HG03442 (cell line): Measurements from ENCODE around the gene IL1RAPL1.

Experiments
- ATAC-seq: cut with Tn5 transposase; IDR thresholded peaks from one replicate; pipeline ENCODE4 v1.9.1; 2021; ENCODE audit warnings: mild to moderate bottlenecking, moderate library complexity; ENCODE audit not compliant: unreplicated experiment

Gene IL1RAPL1

DNA sequence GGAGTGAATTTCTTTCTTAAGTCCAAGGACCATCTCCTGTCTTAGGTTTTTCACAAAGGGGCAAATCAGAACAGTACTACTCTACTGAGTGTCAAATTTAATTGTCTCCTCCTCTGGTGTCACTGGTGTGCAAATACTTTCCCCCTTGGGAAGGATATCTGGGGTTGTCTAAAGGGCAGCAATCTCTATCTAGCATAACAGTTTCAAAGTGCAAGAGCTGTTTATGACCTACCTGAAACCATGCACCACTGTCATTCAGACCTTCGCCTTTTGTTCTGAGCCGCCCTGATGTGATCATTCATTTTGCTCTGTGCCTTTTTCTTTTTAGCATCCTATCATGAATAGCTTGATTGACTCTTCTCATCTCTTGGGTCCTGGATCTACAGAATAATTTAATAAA is 39.3 kb downstream of the IL1RAPL1 start:
- no peak for ATAC-seq

DNA sequence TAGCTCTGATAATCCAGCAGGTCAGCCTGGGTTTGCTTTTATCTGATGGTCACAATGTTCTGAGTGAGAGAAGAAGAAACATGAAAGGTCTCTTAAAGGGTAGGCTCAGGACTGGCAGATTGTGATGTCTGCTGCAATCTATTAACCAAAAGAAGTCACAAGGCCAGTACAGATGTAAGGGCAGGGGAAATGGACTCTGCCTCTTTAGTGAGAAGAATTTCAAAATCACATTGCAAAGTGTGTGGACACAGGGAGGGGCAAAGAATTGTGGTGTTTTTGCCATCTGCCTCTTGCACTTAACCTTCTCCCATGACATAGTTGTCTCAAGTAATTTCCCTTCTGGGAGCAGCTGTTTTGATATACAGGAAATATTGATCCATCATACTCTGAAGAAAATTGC is 40.9 kb downstream of the IL1RAPL1 start:
- ATAC-seq = no peak

DNA sequence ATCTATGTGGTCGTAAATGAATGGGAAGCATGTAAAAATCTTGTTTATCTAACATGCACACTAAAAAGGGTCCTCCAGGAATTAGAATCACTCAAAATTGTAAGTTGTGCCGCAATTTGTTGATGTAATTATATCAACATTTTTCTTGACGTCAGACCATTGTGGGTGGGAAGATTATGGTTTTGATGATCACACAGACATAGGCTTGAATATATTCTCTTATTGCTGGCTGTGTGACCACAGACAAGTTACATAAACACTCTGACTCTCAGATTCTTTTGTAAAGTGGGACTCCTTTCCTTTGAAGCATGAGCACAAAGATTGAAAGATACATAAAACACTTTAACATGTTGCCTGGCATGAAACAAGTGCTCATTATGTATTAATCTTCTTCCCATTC is 51.5 kb downstream of the IL1RAPL1 start:
- no peak for ATAC-seq

DNA sequence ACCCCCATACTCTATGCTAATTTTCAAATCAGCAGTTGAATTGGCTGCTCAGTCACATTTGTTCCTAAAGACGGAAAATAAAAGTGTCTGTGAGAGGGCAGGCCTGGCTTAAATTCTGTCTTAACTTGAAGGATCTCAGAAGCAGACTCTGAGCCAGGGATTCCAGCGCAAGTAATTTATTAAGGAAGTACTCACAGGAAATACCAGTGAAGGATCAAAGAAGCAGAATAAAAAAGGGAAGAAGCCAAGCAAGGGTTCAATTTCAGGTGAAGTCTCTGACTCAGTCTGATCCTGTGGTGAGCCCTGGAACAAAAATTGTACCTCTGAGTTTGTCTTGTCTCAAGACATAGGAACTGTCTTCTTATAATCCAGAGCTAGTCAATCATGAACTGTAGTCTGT is 52.2 kb downstream of the IL1RAPL1 start:
- no peak for ATAC-seq

DNA sequence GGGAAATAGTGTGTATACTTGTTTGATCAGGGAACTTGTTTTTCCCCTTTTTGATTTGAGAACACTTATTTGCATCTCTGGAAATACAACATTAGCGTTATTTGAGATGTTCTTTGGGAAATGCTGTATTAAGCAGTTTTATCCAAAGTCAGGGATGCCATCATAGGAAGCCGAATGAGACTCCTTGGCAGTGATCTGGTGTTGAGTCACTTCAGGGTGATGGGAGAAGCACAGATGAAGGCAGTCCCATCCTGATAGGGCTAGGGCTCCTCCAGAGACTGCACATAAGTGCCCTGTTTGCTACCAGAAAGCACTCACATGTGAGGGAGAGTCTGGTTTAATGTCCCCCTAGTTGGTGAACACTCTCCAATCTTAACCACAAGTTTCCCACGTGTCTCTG is 62.3 kb downstream of the IL1RAPL1 start:
- no peak for ATAC-seq

DNA sequence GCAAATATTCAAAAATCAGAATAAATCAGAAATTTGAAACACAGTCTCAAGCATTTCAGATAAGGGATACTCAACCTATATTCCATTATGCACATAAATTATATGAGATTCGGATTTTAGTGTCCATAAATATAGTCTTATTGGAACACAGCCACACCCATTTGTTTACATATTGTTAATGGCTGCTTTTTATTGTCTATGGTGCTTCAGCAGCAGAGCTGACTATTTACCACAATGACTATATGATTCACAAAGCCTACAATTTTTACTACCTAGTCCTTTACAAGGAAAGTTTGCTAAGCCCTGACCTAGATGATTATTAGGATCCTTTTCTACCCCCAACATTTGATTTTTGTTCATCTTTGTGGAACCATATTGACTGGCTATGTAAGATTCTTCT is 63.9 kb downstream of the IL1RAPL1 start:
- ATAC-seq = no peak

DNA sequence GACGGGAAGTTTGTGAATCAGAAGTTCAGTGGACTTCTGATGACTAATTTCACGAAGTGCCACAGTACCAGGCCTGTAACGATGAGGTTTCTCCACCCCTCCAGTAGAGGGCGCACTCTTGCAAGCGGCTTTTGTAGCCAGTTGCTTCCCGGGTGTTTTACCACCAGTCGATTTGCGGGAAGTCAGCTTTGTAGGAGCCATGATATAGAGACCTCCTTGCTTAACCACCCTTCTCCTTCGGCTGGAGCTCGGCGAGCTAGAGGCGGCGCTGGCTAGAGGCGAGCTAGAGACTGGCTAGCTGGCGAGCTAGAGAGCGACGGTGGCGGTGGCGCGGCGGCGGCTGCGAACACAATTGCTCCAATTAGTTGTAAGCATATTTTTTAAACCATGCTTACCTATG is 72.0 kb downstream of the IL1RAPL1 start:
- ATAC-seq = no peak

DNA sequence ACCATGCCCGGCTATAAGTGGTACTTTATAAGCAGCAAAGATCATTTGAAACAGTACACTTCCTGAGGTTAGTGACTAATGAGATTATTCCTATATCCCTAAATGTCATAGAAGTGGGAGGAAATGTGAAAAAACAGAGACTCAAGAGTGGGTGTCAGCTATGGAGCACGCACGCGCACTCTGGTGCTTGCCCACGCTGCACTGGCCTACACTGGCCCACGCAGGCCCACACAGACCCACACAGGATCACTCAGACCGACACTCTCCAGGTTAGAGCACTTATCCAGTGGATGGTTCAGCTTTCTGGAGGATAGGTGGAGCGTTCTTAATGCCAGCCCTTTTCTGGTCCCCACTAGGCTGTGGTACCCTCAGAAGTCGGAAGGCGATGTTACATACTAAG is 78.5 kb downstream of the IL1RAPL1 start:
- no peak for ATAC-seq

DNA sequence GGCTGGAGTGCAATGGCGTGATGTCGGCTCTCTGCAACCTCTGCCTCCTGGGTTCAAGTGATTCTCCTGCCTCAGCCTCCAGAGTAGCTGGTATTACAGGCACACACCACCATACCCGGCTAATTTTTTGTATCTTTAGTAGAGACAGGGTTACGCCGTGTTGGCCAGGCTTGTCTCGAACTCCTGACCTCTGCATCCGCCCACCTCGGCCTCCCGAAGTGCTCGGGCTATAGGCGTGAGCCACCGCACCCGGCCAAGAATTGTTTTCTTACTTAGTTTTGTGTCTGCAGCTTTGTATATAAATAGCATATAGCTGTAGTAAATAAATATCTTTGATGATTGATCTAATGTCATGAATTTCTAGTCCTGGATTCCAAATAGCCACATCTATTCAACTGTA is 81.1 kb downstream of the IL1RAPL1 start:
- ATAC-seq = no peak

DNA sequence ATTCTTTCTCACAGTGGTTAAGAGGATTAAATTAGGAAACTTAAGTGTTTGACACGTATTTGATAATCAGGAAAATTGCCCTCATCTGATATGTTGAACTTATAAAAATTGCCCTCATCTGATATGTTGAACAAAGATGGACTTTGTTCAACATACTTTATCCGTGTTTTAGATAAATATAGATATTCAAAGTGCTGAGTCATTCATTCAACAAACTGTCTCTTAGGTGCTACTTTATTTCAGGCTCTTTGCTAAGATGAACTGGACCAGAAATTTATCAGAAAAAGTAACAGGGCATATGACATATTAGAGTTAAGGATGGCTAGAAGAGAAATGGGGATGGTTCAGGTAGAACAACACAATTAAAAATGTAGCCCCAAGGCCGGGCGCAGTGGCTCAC is 81.7 kb downstream of the IL1RAPL1 start:
- no peak for ATAC-seq

DNA sequence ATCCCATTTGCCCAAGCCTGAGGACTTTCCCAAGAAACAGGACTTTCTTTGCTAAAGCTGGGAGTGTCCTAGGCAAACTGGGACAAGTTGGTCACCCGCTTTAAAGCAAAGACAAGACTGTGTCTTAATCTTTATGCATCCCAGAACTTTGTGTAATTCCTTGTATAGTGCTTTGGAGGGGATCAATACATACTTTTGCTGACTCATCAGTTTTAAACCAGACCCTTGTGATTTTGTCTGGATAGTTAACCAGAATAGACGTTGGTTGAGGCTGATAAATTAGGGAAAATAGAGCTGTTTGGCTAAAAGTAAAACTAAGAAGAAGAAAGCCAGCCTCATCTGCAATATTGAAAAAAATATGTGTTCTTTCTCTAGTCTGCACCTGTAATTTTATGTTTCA is 82.8 kb downstream of the IL1RAPL1 start:
- no peak for ATAC-seq

DNA sequence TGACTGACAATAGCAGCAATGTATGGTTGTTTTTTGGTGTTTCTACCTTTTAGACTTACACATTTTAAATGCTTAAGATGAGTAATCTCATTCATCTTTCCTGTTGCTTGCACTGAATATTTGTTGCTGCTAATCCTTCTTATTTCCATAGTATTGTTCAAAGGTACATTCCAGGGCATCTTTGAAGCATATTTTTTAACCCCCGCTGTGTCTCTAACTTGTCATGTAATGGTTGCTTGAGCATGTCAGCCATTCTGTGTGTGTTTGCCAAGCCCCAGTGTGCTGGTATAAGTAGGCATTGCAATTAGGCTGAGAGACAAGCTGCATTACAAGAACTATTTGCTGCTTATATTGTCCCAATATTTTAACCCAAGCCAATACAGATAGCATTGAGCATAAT is 87.9 kb downstream of the IL1RAPL1 start:
- no peak for ATAC-seq

DNA sequence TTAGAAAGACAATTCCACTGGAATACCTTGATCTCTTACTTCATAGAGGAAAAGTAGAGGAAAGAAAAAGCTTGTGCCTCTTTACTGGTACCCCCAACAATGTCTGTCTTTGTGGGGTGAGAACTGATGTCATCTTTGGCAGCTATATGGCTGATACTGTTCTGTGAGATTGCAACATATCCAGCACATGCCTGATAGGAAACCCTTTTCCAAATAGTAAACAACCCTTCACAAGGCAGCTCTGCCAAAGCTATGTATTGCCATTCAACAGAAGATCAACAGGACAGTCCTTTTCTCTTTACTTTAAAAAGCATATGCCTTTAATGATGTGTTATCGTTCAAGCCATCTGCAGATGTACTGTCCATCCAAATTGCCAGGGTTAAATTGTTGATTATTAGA is 105.9 kb downstream of the IL1RAPL1 start:
- no peak for ATAC-seq

DNA sequence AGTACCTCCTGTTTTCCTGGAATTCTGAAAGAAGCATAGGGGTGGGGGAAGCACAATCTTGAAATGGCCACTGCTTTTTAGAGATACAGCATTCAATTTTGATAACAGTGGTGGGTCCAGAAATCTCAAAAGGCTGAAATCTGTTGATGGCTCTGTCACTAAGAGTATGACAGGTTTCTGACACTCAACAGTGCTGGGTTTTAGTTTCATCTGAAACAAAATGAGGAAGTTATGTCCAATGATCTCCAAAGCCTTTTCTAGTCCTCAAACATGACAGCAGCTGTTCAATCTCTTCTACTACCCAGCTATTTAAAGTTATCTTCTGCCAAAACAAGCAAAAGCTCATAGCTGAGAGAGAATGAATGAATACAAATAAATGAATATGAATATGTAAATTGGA is 110.5 kb downstream of the IL1RAPL1 start:
- no peak for ATAC-seq

DNA sequence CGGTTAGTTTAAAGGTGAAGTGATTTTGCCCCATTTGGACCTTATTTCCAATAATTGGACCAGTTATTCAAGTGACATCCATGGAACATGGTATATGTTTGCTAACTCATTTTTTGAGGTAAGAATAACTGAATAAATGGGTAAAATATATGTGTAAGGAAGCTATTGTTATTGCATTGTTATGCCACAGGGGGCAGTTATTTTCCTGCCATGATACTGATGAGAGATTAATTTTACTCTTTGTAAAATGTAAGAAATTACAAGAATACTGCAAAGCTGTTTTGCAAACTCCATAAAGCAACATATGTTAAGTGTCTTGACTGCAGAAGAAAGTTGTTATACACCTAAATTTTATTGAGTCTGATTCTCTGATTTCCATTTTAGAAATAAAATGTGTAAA is 114.0 kb downstream of the IL1RAPL1 start:
- no peak for ATAC-seq

DNA sequence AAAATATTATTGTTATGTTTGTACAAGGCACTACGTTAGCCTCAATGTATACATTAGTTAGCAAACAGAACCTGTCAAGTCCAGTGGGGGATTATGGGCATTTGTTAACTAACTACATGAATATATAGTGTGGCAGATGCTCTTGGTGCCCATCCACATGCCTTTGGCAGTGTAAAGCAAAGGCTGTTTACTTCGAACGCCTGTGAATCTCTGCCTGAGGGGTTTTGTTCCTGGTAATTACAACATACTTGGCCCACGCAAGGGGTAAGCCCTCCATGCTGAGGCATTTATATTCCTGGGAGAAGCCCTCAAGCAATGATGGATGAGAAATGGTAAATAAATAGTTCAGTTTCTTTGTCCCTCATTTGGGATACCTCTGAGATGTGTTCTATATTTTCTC is 119.7 kb downstream of the IL1RAPL1 start:
- no peak for ATAC-seq

DNA sequence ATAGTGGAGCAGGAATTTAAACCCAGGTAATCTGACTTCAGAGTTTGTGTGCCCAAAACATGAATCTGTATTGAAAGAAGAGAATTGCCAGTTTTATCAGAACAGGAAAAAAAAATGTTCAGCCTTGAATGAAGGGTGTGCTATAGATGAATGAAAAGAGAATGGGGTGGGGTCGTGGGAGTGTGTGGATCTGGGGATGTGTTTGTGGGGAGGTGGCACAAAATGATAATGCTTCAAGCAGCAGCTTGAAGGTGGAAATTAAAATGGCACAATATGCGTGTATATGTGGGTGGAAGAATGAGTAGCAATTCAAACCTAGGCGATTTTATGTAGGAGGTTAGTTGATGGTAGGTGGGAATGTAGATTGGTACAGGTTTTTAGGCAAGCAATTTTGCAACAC is 122.2 kb downstream of the IL1RAPL1 start:
- no peak for ATAC-seq

DNA sequence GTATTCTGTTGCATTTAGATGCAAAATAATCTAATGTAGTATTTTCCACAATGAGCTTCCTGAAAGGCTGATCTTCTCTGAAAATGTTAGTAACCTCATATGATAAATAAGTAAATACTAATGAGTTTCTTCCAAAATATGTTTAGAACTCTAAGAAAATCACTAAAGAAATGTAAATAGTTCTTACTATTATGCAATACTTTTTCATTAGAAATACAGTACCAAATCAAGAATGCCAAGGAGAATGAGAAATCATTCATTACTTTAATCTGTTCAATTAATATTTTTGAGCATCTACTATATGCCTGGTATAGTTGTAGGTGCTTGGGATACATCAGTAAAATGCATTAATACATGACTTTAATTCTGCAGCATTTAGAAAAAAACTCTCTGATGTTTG is 130.6 kb downstream of the IL1RAPL1 start:
- ATAC-seq = no peak

DNA sequence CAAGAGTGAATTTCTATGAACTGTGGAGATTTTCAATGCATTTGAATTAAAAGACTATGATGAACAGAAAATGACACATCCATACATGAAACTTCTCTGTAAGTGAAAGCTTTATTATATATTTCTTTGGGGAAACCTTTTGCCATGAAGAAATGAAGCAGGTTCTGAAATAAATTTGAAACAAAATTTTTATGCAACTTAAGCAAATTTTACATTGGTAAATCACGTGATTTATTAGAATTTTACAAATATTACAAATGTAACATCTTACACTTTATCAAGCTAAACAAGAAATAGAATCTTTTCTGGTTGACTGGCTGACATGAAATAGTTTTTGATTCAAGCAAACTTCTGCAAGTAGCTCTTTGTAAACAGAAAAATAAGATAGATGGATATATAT is 131.2 kb downstream of the IL1RAPL1 start:
- no peak for ATAC-seq

DNA sequence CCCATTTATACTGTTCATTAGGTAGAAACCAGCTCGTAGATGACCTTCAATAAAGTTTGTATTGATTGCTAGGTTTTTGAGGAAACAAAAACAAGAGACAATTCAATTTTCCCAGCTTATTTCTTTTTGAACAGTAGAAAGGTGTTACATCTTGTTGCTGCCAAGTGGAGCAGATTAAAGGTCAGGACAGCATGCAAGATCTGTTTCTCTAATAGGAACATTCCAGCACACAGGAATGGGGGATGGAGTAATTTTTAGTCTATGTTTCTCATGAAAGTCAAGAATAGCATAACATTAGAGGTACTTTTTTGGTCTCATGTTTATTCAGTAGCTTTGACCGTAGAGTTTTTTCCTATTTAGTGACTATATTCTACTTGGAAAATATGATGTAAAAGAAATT is 132.4 kb downstream of the IL1RAPL1 start:
- ATAC-seq = no peak

DNA sequence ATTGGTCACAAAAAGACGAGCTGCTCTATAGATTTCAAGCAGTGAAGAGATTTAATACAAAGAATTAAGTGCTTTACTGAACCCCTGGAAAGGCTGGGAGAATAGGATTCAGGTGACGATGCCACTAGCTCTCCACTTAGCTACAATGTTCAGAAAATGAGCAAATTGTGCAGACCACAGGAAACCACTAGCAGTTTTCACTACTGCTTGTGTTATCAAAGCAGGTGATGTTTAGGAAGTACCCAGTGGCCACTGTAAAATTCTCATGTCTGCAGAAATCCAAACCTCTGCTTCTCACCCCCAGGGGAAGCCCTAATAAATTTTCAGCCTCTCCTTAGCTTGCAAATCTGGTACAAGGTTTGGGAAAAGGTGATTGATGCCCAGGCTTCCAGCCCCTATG is 165.1 kb downstream of the IL1RAPL1 start:
- ATAC-seq = no peak

DNA sequence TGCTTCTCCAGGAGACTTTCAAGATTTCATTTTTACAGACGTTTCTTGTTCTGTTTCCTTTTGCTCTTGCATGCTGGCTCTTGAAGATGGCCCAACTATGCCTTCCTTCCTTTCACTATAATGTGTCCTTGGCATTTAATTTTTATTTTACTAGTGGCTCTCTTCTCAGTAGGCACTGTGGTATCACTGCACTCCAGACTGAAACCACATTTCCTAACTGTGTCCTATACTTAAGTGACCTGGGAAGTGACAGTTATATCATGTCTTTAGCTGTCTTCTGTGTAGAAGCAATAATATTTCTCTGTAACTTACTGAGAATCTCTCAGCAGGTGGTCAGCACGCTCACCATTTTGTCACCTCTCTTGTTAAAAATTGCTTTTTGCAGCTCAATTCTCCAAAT is 168.9 kb downstream of the IL1RAPL1 start:
- ATAC-seq = no peak

DNA sequence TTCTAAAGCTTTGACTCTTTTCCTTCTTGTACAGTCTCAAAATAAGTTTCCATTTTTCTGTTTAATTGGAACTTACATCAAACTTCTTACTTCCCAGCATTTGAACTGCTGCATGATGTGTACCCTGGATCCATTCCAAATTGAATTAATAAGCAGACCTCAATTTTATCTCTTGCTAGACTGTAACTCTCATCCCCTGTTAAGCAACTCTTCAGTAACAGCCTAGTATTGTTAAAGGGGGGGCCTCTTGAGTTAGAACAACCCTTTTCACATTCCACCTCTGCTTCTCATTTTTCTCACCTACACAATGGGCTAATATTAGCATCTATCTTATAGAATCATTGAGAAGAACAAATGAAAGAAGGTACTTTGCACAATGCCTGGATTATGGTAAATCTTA is 169.4 kb downstream of the IL1RAPL1 start:
- no peak for ATAC-seq

DNA sequence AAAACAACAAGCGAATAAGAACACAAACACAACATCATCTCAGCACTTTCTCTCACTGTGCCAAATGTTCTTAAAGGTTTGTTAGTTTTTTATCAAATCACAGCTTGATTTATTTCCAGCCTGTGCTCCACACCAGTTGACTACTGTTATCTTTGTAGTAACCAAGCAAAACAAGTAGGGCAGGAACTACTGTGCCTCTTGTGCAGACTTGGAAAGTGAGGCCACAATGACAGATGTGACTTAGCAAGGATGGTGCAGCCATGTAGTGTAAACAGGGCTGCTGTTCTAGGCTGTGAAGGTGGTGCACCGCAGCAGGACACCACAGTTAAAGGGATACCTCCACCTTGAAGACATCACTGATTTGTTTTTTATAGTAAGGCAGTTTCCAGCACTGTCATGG is 170.0 kb downstream of the IL1RAPL1 start:
- no peak for ATAC-seq
